H1 (cell line): ENCODE data around the gene MUSTN1. TPM values are rescaled to one million over a fixed set of nuclear protein-coding genes. Genes with fewer than 3 reads are reported as not detected.

Experiments used
- CTCF ChIA-PET: fragments of 300-600 bp; sonication (Branson Sonifier 250); formaldehyde crosslinking; loops from one replicate; lab custom pipeline; 2021; ENCODE audit not compliant: partially characterized antibody; lab: Charles Lee
- POLR2A ChIA-PET: fragments of 300-600 bp; sonication (Branson Sonifier 250); formaldehyde crosslinking; loops from one replicate; lab custom pipeline; 2021; ENCODE audit warnings: inconsistent platforms; ENCODE audit not compliant: partially characterized antibody; lab: Charles Lee
- DNase-seq, 2 experiments: peaks; one replicate each; pipeline versions ENCODE4 v3.0.0 to v3.0.0-alpha.2; 2010 to 2022; ENCODE audit warnings: low spot score in 2 of 2, low read depth in 1 of 2, mixed read lengths in 1 of 2
- FAIRE-seq: peaks from 2 replicates; lab custom pipeline; 2011; peaks lifted over from hg19 to GRCh38; lab: Jason Lieb, UNC
- H2AFZ ChIP-seq: 2 replicates; pipeline ENCODE4 v1.8.1; 2012; ENCODE audit warnings: low read length, inconsistent platforms
- H2AK5ac ChIP-seq: 2 replicates; pipeline ENCODE4 v1.6.1; 2013; ENCODE audit warnings: low read depth, low read length
- H2BK120ac ChIP-seq: replicated peaks from 2 replicates; pipeline ENCODE3; 2013; ENCODE audit warnings: low read depth, low read length, inconsistent platforms
- H2BK12ac ChIP-seq: 2 replicates; pipeline ENCODE4 v1.6.1; 2013; ENCODE audit warnings: low read depth, low read length
- H2BK15ac ChIP-seq: 2 replicates; pipeline ENCODE4 v1.6.1; 2013; ENCODE audit warnings: low read length
- H2BK20ac ChIP-seq: 2 replicates; pipeline ENCODE4 v1.6.1; 2013; ENCODE audit warnings: low read length
- H2BK5ac ChIP-seq: 2 replicates; pipeline ENCODE4 v1.6.1; 2013; ENCODE audit warnings: low read depth, low read length
- H3K14ac ChIP-seq: 2 replicates; pipeline ENCODE4 v1.6.1; 2013; ENCODE audit warnings: inconsistent platforms; ENCODE audit not compliant: insufficient read length
- H3K18ac ChIP-seq: 2 replicates; pipeline ENCODE4 v1.6.1; 2013; ENCODE audit warnings: low read length; ENCODE audit errors: extremely low read depth
- H3K23ac ChIP-seq: 2 replicates; pipeline ENCODE4 v1.6.1; 2013; ENCODE audit warnings: inconsistent platforms; ENCODE audit not compliant: insufficient read length
- H3K23me2 ChIP-seq: 2 replicates; pipeline ENCODE4 v1.6.1; 2013; ENCODE audit warnings: low read depth, low read length
- H3K27ac ChIP-seq: 2 replicates; pipeline ENCODE4 v1.6.1; 2011; ENCODE audit warnings: low read depth, low read length, inconsistent platforms
- H3K27me3 ChIP-seq, 4 experiments: replicated peaks in 1 of 4; 1 replicate in 1 of 4; 2 replicates in 3 of 4; pipeline versions ENCODE4 v1.6.1 to v1.8.1; 2011 to 2013; ENCODE audit warnings: low read length in 3 of 4, mild to moderate bottlenecking in 3 of 4, inconsistent platforms in 2 of 4, mixed read lengths in 2 of 4, moderate library complexity in 1 of 4; ENCODE audit not compliant: control insufficient read depth in 3 of 4, insufficient read depth in 3 of 4; ENCODE audit errors: extremely low read depth in 1 of 4
- H3K36me3 ChIP-seq, 4 experiments: 2 replicates each; pipeline versions ENCODE4 v1.6.1 to v1.8.1; 2011 to 2013; ENCODE audit warnings: mild to moderate bottlenecking in 4 of 4, low read length in 3 of 4, moderate library complexity in 2 of 4, control low read depth in 1 of 4, inconsistent platforms in 1 of 4; ENCODE audit not compliant: insufficient read depth in 4 of 4, control insufficient read depth in 2 of 4
- H3K4ac ChIP-seq: replicated peaks from 2 replicates; pipeline ENCODE3; 2013; ENCODE audit warnings: low read length, low read depth, mixed read lengths, inconsistent platforms; ENCODE audit not compliant: insufficient read length
- H3K4me1 ChIP-seq, 4 experiments: replicated peaks in 1 of 4; 1 replicate in 1 of 4; 2 replicates in 3 of 4; pipeline versions ENCODE4 v1.6.1 to v1.8.1; 2011 to 2013; ENCODE audit warnings: low read length in 3 of 4, inconsistent platforms in 2 of 4, mixed read lengths in 1 of 4; ENCODE audit not compliant: insufficient read depth in 4 of 4, control insufficient read depth in 3 of 4
- H3K4me2 ChIP-seq, 2 experiments: 2 replicates each; pipeline versions ENCODE4 v1.6.1 to v1.8.1; 2011 to 2013; ENCODE audit warnings: low read depth in 2 of 2, low read length in 2 of 2, control low read depth in 1 of 2, inconsistent platforms in 1 of 2, mild to moderate bottlenecking in 1 of 2; ENCODE audit not compliant: insufficient read depth in 1 of 2
- H3K4me3 ChIP-seq, 4 experiments: fragments of 200-600, 300-600 bp in 1 of 4; sonication (generic), shearing (Covaris generic), sonication (Bioruptor Twin) in 1 of 4; 2 replicates each; pipeline versions ENCODE4 v1.5.1 to v1.8.1; 2011 to 2016; ENCODE audit warnings: low read length in 4 of 4, low read depth in 3 of 4, control low read depth in 2 of 4, inconsistent platforms in 2 of 4, mild to moderate bottlenecking in 2 of 4, mixed read lengths in 1 of 4, moderate library complexity in 1 of 4; ENCODE audit not compliant: insufficient read depth in 2 of 4; ENCODE audit errors: extremely low read depth in 1 of 4
- H3K56ac ChIP-seq: replicated peaks from 2 replicates; pipeline ENCODE3; 2013; ENCODE audit warnings: low read depth, mild to moderate bottlenecking, mixed read lengths, low read length, inconsistent platforms; ENCODE audit not compliant: insufficient read length
- H3K79me1 ChIP-seq: 2 replicates; pipeline ENCODE4 v1.6.1; 2013; ENCODE audit warnings: low read depth, low read length, control low read depth
- H3K79me2 ChIP-seq, 2 experiments: 2 replicates each; pipeline versions ENCODE4 v1.6.1 to v1.8.1; 2012 to 2013; ENCODE audit warnings: low read length in 2 of 2, mild to moderate bottlenecking in 2 of 2, inconsistent platforms in 1 of 2; ENCODE audit not compliant: insufficient read depth in 2 of 2, control insufficient read depth in 1 of 2
- H3K9ac ChIP-seq, 4 experiments: replicated peaks in 1 of 4; 1 replicate in 1 of 4; 2 replicates in 3 of 4; pipeline versions ENCODE4 v1.6.1 to v1.8.1; 2011 to 2013; ENCODE audit warnings: low read depth in 3 of 4, low read length in 3 of 4, control low read depth in 2 of 4, mild to moderate bottlenecking in 2 of 4, moderate library complexity in 2 of 4, inconsistent platforms in 1 of 4; ENCODE audit errors: extremely low read depth in 1 of 4
- H3K9me3 ChIP-seq, 2 experiments: 2 replicates each; pipeline versions ENCODE4 v1.6.1 to v1.8.1; 2012 to 2013; ENCODE audit warnings: mild to moderate bottlenecking in 2 of 2, moderate library complexity in 2 of 2, control low read depth in 1 of 2, inconsistent platforms in 1 of 2, low read depth in 1 of 2, low read length in 1 of 2, mixed read lengths in 1 of 2; ENCODE audit not compliant: insufficient read depth in 2 of 2
- H4K20me1 ChIP-seq, 2 experiments: replicated peaks in 1 of 2; 2 replicates each; pipeline versions ENCODE3 to v1.8.1; 2011 to 2013; ENCODE audit warnings: inconsistent platforms in 2 of 2, low read length in 2 of 2, mild to moderate bottlenecking in 1 of 2; ENCODE audit not compliant: insufficient read depth in 2 of 2, control insufficient read depth in 1 of 2
- H4K5ac ChIP-seq: 2 replicates; pipeline ENCODE4 v1.6.1; 2013; ENCODE audit warnings: low read length, low read depth, mixed read lengths, inconsistent platforms; ENCODE audit not compliant: insufficient read length
- H4K8ac ChIP-seq: 2 replicates; pipeline ENCODE4 v1.8.0; 2013; ENCODE audit warnings: mild to moderate bottlenecking, moderate library complexity, low read length, inconsistent platforms; ENCODE audit not compliant: insufficient read depth; ENCODE audit errors: extremely low read depth
- H4K91ac ChIP-seq: replicated peaks from 2 replicates; pipeline ENCODE3; 2013; ENCODE audit warnings: low read length, mixed read lengths, inconsistent platforms; ENCODE audit not compliant: insufficient read length
- BRCA1 ChIP-seq: IDR thresholded peaks from 2 replicates; pipeline ENCODE4 v1.6.1; 2012; ENCODE audit warnings: low read depth, low read length, improper control_type of control experiment
- TEAD4 ChIP-seq: IDR thresholded peaks from 2 replicates; pipeline ENCODE4 v1.6.1; 2012; ENCODE audit warnings: low read depth, low read length, inconsistent platforms, mixed read lengths
- WGBS, 2 experiments: shearing (Covaris generic) in 1 of 2; methylation state at CpG; one replicate each; pipeline versions ENCODE4 v1.1.6 to v1.1.7; 2013 to 2015; ENCODE audit warnings: low lambda C conversion rate in 2 of 2, mixed read lengths in 2 of 2, inconsistent platforms in 1 of 2, low coverage in 1 of 2, missing lambda C conversion rate in 1 of 2; ENCODE audit not compliant: insufficient replicate concordance in 2 of 2, insufficient coverage in 1 of 2, insufficient read length in 1 of 2; ENCODE audit errors: extremely low coverage in 1 of 2, missing lambda C conversion rate in 1 of 2; 5-methylcytosine and 5-hydroxymethylcytosine counted together
- polyA plus RNA-seq, 7 experiments: library from polyadenylated mRNA; depleted of rRNA in 3 of 7; stranded (reverse) in 5 of 7; unstranded in 2 of 7; fragments of >200 nt in 5 of 7; fragments of 200-250 nt in 2 of 7; gene quantifications; 1 replicate in 5 of 7; 2 replicates in 1 of 7; 4 replicates in 1 of 7; pipeline versions ENCODE4 v1.2.1 to v1.2.3, GENCODE V29; 2011 to 2013; ENCODE audit warnings: missing spikeins in 2 of 7, mixed read lengths in 2 of 7
- total RNA-seq: library from RNA; stranded (reverse); fragmentation: NEBNext Ultra II Directional; extraction: Animal tissue kit (Norgen Biotek cat#: 25700); gene quantifications from 2 replicates; pipeline ENCODE4 v1.2.1, GENCODE V29; 2021

Gene MUSTN1
- total and polyA plus RNA-seq, 2 of the 8 experiments (the other 6 are each of a cell fraction or from before 2014, with no cell fraction given), result 1.1 to 2.4 TPM

DNA sequence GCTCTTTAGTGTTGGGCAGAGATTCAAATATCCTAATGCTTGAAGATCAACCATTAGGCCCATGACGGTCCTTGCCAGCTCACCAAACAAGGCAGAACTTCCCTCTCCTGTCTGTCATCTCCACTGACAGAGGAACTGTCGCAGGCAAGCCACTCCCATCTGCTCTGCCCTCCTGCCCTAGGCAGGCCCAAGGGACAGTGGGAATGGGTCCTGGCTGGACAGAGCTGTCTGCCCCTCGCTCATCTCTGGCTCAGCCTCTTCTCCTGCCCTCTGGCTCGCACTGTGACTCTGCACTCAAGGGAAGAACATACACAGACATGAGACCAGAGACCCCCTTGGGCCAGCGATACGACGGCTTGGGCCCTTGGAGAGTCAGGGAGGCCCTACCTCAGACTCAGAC is 7.6 kb upstream of the MUSTN1 start:
- H3K14ac ChIP-seq, result no peak overlapping the region
- peaks cover 0 to 5% (median 2%) of the 10 kb centered on the region in 4 experiments; a peak in 3 of 8 replicates for H3K36me3 ChIP-seq
- no peak overlapping the region for H3K9ac ChIP-seq
- FAIRE-seq, result no peak
- no peak overlapping the region for H4K91ac ChIP-seq
- no peaks in the 10 kb centered on the region for H3K23me2 ChIP-seq
- H4K20me1 ChIP-seq, result peaks cover 0 to 6% of the 10 kb centered on the region in 2 experiments
- H3K4me2 ChIP-seq, result no peak overlapping the region
- no peak overlapping the region for H2BK20ac ChIP-seq
- no peak for DNase-seq
- no peak overlapping the region for H2BK120ac ChIP-seq
- CTCF ChIA-PET, result interaction anchor here (0.6 to 3.6 kb wide), 11 partner anchors 9 to 272 kb away, joined by 3 to 15 read pairs (median 3); no protein-coding TSS in a partner anchor
- H3K79me1 ChIP-seq, result no peaks in the 10 kb centered on the region; the same call in 1 of the 2 replicates
- H3K18ac ChIP-seq, result no peak overlapping the region
- H3K56ac ChIP-seq, result no peak overlapping the region
- H2AFZ ChIP-seq, result no peak overlapping the region
- no peaks in the 10 kb centered on the region for H3K9me3 ChIP-seq
- H3K4ac ChIP-seq, result no peak overlapping the region
- H3K27ac ChIP-seq, result no peak overlapping the region
- no peak overlapping the region for H2AK5ac ChIP-seq
- H3K27me3 ChIP-seq, result no peaks in the 10 kb centered on the region
- H2BK15ac ChIP-seq, result no peak overlapping the region
- H2BK12ac ChIP-seq, result no peak overlapping the region
- no peak overlapping the region for H3K23ac ChIP-seq
- WGBS, 2 experiments, result 79% methylated on average over 7 of the region's 7 CpGs; no CpG with 5 or more reads in 1 of the 2 experiments
- no peaks in the 10 kb centered on the region for H3K79me2 ChIP-seq
- H3K4me3 ChIP-seq, result no peak overlapping the region
- POLR2A ChIA-PET, result no interaction called here
- H4K5ac ChIP-seq, result no peak overlapping the region
- H2BK5ac ChIP-seq, result no peak overlapping the region
- no peak for TF ChIP-seq BRCA1
- no peak for TF ChIP-seq TEAD4
- no peaks in the 10 kb centered on the region for H3K4me1 ChIP-seq
- no peak overlapping the region for H4K8ac ChIP-seq
